ENCODE measurements around the gene DDX39B. TPM values are rescaled to one million over a fixed set of nuclear protein-coding genes. Genes with fewer than 3 reads are reported as not detected.

DDX39B gene
- total and polyA plus RNA-seq, 2 of the 4 experiments (the other 2 are of a cell fraction), result 371 to 796 TPM

- BruUV-seq (replicated peaks), result no TSS peak
- no peak overlapping the region for H3K23ac ChIP-seq (ENCODE audit: low read depth, low read length)
- H4K20me1 ChIP-seq (ENCODE audit: insufficient read depth, low read length), result no peaks in the 10 kb centered on the region
- H4K5ac ChIP-seq (ENCODE audit: low read depth, low read length), result no peak overlapping the region
- no peaks in the 10 kb centered on the region for H3K36me3 ChIP-seq (ENCODE audit: control insufficient read depth, insufficient read depth, low read length)
- CTCF ChIA-PET, result interaction anchor here (1.4 kb wide), 1 partner anchor 21 kb away, joined by 3 read pairs; no protein-coding TSS in a partner anchor
- no peak overlapping the region for H3K4ac ChIP-seq (ENCODE audit: low read depth, low read length)
- no peak overlapping the region for H3K4me3 ChIP-seq (ENCODE audit: insufficient read depth, low read depth, low read length)
- H3K14ac ChIP-seq (replicated peaks; ENCODE audit: low read depth, low read length), result no peak overlapping the region
- H3K9me3 ChIP-seq (ENCODE audit: control insufficient read depth, insufficient read depth, low read length), result no peaks in the 10 kb centered on the region
- H3K4me1 ChIP-seq (ENCODE audit: control insufficient read depth, insufficient read depth, low read length), result no peaks in the 10 kb centered on the region
- H2AFZ ChIP-seq (replicated peaks; ENCODE audit: low read length, poor library complexity), result no peak overlapping the region
- no peak overlapping the region for H3K4me2 ChIP-seq (ENCODE audit: low read depth, low read length)
- ATAC-seq (ENCODE audit: low read depth) (no peak), DNase-seq (no peak)
- H3K9ac ChIP-seq (ENCODE audit: low read depth, low read length), result no peak overlapping the region
- POLR2A ChIA-PET (ENCODE audit: unreplicated experiment), result no interaction called here
- peaks cover 39% of the 10 kb centered on the region for H3K27me3 ChIP-seq (ENCODE audit: control insufficient read depth, insufficient read depth, low read length)
- no peak for TF ChIP-seq RAD21 (IDR thresholded peaks at IDR 0.05; ENCODE audit: low read length)
- TF ChIP-seq FOS (IDR thresholded peaks at IDR 0.05; ENCODE audit: low read depth, low read length), result no peak
- TF ChIP-seq NFE2L2 (IDR thresholded peaks at IDR 0.05; ENCODE audit: low read depth, low read length), result no peak
- dilution Hi-C loops (cut with HindIII; ENCODE audit: low sequenced_read_pairs, unreplicated experiment) (no loop called here), intact Hi-C loops (cut with micrococcal nuclease) (no loop called here), in situ Hi-C loops (cut with MboI; ENCODE audit: low sequenced_read_pairs) (no loop called here)
- no peaks in the 10 kb centered on the region for H3K79me1 ChIP-seq (ENCODE audit: low read depth in 1 of 2, low read length in 2 of 2)
- no peak overlapping the region for H4K8ac ChIP-seq (ENCODE audit: low read depth in 2 of 2, low read length in 2 of 2)
- WGBS, 2 experiments (ENCODE audit: extremely low coverage in 2 of 2, insufficient read length in 1 of 2), result 70% methylated on average over 7 of the region's 9 CpGs; no CpG with 5 or more reads in 1 of the 2 experiments
- no peak overlapping the region for H3K18ac ChIP-seq (ENCODE audit: low read depth, low read length)
- H3K56ac ChIP-seq (ENCODE audit: extremely low read depth, insufficient read depth, low read length), result no peak overlapping the region
- H2BK120ac ChIP-seq (ENCODE audit: low read depth, low read length), result no peak overlapping the region
- H3K27ac ChIP-seq (ENCODE audit: insufficient read depth, low read length), result no peak overlapping the region
- no peak overlapping the region for H2BK15ac ChIP-seq (ENCODE audit: low read depth, low read length)
- no peak overlapping the region for H4K91ac ChIP-seq (ENCODE audit: insufficient read depth, low read depth, low read length)
- no peak overlapping the region for H2AK5ac ChIP-seq (ENCODE audit: low read depth, low read length)
- no peak overlapping the region for H2BK5ac ChIP-seq (ENCODE audit: low read depth, low read length, poor library complexity, severe bottlenecking)
- no peak overlapping the region for H2AK9ac ChIP-seq (replicated peaks; ENCODE audit: low read depth, low read length, poor library complexity)
- no peak overlapping the region for H2BK20ac ChIP-seq (ENCODE audit: low read depth, low read length)
- no peaks in the 10 kb centered on the region for H3K9me1 ChIP-seq (ENCODE audit: insufficient read depth, low read length)
These were observed 31.7 kb upstream of the DDX39B start for GRCh38 chr6:31573239-31574105.
